Ureter (tissue), 1 donor: ENCODE measurements around the gene SPATA33. TPM values are rescaled to one million over a fixed set of nuclear protein-coding genes. Genes with fewer than 3 reads are reported as not detected.
"Not testable (repeated sequence)": the region's sequence is repeated elsewhere in the genome, so short reads cannot be mapped to it uniquely, and the experiment has no call there.

Source experiments
- DNase-seq: peaks from one replicate; pipeline ENCODE4 v3.0.0-alpha.2; 2020; ENCODE audit warnings: low spot score
- total RNA-seq: library from RNA; stranded (reverse); gene quantifications from one replicate; pipeline ENCODE4 v1.2.4, GENCODE V29; 2023
- donor health status: DM: yes; HTN: yes; CAD: no.

Gene SPATA33
- total RNA-seq, 1 donor from 2014 or later: 7.4 TPM

GRCh38 chr16:89629827-89630610 lies 27.6 kb upstream of the SPATA33 start:
- no peak for DNase-seq

- no peak for DNase-seq
Observed at GRCh38 chr16:89633064-89633631, 24.5 kb upstream of the SPATA33 start.

- DNase-seq: not testable (repeated sequence)
Observed at GRCh38 chr16:89634463-89635385, 22.9 kb upstream of the SPATA33 start.

- DNase-seq: no peak
Observed at GRCh38 chr16:89636663-89637062, 21.0 kb upstream of the SPATA33 start.

- no peak for DNase-seq
Observed at GRCh38 chr16:89637379-89637778, 20.3 kb upstream of the SPATA33 start.

- no peak for DNase-seq
Observed at GRCh38 chr16:89638455-89638854, 19.2 kb upstream of the SPATA33 start.

GRCh38 chr16:89639385-89639784 lies 18.3 kb upstream of the SPATA33 start:
- no peak for DNase-seq

- DNase-seq: no peak
Observed at GRCh38 chr16:89641458-89642119, 16.0 kb upstream of the SPATA33 start.

- no peak for DNase-seq
Observed at GRCh38 chr16:89642574-89642973, 15.1 kb upstream of the SPATA33 start.

- no peak for DNase-seq
Observed at GRCh38 chr16:89643769-89644300, 13.8 kb upstream of the SPATA33 start.

GRCh38 chr16:89645122-89645521 lies 12.5 kb upstream of the SPATA33 start:
- DNase-seq: no peak

GRCh38 chr16:89646270-89646669 lies 11.4 kb upstream of the SPATA33 start:
- DNase-seq: no peak

GRCh38 chr16:89646906-89647305 lies 10.7 kb upstream of the SPATA33 start:
- DNase-seq: no peak

GRCh38 chr16:89651584-89651983 lies 6.1 kb upstream of the SPATA33 start:
- no peak for DNase-seq

- DNase-seq: no peak
Observed at GRCh38 chr16:89653656-89654295, 3.9 kb upstream of the SPATA33 start.

- no peak for DNase-seq
Observed at GRCh38 chr16:89655062-89655643, 2.5 kb upstream of the SPATA33 start.

GRCh38 chr16:89656435-89657121 lies 1.1 kb upstream of the SPATA33 start:
- no peak for DNase-seq

- DNase-seq: no peak
Observed at GRCh38 chr16:89658221-89658879, 714 bp downstream of the SPATA33 start.

GRCh38 chr16:89660146-89660545 lies 2.5 kb downstream of the SPATA33 start:
- DNase-seq: no peak

- no peak for DNase-seq
Observed at GRCh38 chr16:89661215-89661614, 3.6 kb downstream of the SPATA33 start.
